COLO668 (cell line): ENCODE results near the gene PSAT1.

Source experiments
- DNase-seq: peaks from one replicate; lab custom pipeline; 2025; ENCODE audit not compliant: unreplicated experiment; lab: John Stamatoyannopoulos, UW

The PSAT1 gene

DNA sequence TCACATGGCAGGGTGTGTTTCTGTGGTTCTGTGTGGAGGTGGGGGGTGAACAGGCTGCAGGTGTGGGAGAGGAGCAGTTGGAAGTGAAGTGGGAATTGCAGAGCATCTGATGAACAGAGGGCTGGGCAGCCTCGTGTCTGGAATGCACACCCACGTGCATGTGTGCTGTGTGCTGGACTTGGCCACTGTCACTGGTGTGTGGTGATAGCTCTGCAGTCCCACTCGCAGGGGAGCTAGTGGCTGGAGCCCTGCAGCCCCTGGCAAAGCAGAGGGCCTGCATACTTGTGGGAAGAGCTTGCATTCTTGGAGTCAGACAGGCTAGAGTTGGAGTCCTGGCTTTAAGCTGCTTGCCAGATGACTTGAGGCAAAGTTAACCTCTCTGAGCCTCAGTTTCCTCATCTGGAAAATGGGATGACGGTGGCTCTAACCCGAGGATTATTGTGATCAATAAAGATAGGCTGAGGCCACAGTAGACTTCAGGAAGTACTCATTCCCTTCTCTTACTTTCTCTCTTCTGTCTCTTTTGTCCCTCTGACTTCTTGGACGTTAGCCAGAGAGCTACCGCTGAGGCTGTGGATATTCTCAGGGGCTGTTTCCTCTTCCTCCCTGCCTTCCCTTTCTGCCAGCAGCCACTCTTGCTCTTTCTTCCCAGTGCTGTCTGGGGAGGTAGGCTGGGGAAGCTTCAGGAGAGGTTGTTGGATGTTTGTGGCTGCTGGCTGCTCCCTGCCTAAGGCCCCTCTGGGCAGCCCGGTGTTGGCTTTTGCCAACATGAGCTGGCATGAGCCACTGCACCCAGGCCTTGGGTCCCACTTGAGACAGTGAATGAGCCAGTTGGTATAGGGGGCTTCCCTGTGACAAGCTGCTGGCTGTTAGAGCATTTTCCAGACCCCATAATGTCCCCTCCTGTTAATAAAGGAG, 18.3 kb downstream of the PSAT1 start:
- DNase-seq, result no peak

DNA sequence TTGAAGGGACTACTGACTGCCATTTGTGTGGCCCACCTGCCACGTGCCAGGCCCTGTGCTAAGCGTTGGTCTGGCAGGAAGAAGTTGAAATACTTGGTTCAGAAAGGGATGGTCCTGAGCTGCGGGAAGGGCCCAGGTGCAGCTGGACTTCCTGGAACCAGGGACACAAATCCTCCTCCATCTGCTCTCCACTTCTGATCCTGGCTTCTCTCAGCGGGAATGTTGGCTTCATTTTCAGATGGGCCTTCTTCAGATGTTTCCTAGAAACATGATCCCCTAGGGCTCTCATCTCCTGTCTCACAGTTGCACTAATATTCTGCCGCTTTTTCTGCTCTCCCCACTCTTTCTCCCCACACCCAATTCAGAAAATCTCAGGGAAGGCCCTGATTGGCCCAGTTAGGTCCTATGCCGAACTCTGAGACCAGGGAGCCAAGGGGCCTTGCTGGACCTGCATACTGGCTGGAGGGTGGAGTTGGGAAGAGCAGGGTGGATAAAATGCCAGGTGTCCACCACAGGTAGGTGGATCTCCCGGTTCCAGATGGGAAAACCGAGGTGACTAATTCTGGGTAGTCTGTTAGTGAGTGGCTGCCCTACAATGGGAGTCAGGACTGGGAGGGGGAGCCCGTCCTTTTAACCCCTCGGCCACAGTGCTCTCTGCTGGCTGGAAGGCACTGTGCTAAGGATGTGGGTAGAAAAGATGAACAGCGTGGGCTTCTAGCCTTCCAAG, 19.4 kb downstream of the PSAT1 start:
- no peak for DNase-seq

DNA sequence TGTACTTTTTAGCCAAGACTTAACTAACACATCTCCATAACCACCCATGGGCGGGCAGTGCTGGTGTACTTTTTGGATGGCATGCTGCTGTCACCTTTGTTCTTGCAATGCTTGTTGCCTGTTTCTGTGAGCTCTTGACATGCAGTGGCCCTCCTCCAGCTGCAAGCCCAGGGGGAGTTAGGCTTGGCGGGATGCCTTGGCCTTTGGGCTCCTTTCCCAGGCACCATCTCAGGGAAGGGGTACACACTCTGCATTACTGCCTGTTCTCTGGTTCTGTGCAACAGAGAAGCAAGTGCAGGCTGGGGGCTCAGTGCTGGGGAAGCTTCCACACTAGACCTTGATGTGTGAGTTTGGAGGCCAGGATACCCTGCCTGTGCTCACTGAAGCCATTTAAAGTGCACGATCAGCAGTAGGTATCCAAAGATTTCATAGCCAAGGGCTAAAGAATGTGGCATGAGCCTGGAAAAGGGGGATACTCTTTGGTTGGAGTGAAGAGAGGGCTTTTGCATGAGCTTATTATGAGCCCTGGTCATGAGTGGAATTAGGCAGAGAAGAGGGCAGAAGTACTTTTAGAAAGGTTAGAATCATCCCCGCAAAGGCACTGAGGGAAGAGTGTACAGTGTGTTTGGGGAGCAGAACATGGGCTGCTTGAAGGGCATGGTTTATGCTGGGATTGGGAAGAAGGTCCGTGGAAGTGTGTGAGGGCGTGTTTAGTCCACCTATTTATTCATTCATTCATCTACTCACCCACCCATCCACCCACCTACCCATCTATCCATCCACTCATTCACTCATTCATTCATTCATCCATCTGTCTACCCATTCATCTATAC, 22.5 kb downstream of the PSAT1 start:
- no peak for DNase-seq

DNA sequence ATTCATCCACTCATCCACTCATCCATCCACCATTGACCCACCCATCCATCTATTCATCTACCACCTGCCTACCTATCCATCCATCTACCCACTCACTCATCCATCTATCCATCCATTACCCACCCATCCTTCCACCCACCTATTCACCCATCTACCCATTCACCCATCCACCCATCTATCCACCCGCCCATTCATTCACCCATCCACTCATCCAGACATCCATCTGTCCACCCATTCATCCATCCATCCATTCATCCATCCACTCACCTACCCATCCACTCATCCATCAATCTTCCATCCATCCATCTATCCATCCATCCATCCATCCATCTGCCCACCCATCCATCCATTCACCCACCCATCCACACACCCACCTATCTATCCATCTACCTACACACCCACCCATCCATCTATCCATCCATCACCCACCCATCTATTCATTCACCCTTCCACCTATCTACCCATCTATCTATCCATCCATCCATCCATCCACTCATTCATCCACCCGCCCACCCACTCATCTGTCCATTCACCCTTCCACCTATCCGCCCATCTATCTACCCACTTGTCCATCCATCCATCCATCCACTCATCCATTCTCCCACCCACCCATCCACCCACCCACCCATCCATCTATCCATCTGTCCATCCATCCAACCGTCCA, 23.2 kb downstream of the PSAT1 start:
- no peak for DNase-seq

DNA sequence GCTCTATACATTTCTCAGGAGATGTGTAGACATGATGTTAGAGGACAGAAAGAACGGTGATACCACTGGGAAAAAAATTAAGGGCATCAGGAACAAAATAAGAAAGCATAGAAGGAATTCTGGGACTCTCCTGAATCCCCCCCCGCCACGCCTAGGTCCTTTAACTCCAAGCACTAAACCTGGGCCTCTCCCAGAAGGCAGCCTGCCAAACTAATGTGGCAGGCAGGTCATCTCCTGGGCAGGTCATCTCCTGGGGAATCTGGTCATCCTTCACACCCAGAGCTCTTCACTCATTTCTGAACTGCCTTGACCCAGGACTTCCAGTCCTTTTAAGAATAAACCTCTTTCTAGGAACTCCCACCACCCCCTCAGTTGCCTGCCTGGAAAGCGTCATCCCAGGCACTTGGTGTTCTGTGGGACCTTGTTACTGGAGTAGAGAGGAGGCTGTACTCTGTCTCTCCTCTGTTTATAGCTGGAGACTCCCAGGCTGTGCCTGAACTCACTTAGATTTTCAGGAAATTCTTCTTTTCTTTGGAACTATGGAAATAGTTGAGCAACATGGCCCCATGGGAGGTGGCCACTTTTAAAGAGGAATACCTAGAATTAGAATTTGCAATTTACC, 24.1 kb downstream of the PSAT1 start:
- no peak for DNase-seq

DNA sequence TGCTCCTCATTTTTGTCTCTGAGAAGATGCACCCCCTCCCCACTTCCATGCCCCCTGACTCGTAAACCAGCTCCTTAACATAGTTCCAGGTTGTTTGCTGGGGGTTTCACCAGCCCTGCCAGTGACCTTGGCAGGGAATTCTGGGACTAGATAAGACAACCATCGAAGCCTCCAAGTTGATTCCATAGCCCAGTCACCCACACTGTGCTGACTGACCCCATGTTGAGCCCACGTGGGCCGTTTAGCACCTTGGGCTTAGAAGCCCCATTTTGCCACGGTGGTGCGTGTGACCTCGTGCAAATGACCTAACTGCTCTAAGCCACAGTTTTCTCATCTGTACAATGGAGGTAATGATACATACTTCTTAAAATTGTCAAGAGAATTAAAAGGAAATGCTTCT, 24.6 kb downstream of the PSAT1 start:
- no peak for DNase-seq

DNA sequence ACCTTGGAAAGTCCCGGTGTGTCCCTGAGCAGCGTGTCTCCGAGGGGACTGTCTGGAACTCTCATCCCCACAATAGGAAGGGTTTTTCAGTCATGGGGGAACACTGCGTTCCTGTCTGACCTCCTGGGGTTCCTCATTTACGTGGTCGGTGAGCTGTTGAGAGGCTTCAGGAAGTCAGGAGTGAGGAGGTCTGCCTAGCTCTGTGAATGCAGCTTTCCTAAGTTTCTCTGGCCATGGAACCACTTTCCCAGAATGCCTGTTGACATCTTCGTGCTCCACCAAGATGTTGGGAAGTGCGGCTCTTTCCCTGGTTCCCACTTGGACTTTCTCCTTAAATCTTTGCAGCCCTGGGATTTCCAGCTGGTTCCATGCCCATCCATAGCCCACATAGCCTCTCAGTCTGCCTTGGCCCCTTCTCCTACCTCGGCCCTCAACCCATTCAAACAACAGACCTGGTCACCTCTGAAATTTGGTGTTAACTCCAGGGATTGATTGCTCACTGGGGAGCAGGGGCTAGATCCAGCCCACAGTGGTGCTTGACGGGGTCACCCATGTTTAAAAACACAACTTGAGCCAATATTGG, 27.2 kb downstream of the PSAT1 start:
- DNase-seq, result no peak

DNA sequence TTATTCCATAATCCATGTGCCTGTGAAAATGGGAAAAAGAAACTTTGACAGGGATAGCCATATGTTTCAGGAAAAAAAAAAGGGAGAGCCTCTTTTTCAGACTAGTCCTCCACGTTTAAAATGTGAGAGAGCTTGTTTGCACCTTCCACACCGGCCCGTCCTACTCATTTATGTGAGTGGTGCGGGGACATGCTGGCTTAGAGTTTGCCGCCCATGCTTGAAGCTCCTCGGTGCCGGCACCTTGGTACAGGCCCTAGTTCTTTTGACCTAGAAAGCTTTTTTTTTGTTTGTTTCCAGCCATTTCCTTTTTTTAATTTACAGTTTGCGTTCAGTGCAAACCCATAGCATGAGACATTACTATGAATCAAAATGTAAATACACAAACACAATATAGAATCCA, 27.8 kb downstream of the PSAT1 start:
- DNase-seq, result no peak

DNA sequence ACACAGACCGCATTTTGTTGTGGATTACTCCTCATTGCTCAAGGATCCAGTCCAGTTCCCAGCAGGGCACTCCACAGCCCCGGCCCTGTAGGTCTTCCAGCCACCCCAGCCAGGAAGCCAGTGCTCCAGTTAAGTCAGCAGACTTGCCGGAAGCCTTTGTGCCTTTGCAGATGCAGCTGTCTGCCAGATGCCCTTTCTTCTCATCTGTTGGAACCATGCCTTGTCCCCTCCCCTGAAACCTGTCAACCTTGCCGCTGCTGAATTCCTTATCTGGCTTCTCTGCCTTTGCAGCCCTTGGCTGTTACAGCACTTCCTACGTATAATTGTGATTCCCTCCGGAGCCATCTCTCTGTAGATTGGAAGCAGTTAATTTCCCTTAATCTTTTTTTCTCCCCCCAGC, 28.4 kb downstream of the PSAT1 start:
- no peak for DNase-seq

DNA sequence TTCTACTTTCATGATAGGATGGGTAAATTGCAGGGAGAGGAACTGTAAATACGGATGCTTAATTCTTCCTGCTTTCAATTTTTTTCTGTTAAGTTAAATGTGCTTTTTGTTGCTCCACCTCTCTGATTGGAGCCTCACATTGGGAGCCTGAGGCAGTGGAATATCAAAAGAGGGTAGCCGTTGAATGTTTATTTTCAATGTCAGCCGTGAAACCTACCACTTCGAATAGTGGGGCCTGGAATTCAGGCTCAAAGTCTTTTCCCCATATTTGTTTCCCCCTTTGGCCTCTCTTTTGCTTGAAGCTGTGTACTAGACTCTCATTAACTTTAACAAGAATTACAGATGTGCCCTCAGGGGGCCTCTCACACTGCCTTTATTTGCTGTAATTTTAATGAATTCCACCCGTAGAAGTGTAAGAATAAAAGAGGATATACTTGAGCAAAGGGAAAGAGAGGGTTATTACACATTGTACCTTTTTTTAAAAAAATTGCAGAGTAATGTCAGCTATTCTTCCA, 29.0 kb downstream of the PSAT1 start:
- DNase-seq, result no peak

DNA sequence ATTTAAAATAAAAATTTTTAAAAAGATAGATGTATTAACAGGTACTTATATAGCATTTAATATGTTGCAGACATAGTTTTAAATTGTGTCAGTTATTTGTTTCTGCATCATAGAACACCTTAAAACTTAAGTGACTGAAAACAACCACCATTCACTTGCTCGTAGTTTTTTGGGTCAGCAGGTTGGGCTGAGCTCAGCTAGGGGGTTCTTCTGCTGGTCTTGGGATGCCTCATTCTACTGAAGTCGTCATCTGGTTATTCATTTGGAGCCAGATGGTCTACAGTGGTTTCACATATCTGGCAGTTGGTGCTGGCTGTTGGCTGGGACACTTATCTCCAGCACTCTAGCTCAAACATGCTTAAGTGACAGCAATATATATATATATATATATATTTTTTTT, 29.6 kb downstream of the PSAT1 start:
- no peak for DNase-seq

DNA sequence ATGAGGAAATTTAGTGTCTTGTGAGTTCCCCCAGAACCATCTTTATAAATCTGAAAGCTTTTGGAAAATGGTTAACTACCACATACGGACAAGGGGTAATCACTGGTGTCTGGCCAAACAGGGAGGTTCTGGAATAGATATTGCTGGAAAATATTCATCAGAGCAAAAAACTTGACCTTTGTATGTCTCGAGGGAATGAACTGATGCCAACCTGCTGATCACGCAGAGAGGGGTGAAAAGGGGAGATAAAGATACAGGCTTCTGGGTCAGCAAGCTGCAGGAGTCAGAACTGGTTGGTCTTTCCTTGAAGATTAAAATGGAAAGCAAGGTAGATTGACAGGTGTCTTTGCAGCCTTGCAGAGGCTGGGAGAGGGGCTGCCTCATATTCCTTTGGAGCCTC, 35.5 kb downstream of the PSAT1 start:
- DNase-seq, result no peak

DNA sequence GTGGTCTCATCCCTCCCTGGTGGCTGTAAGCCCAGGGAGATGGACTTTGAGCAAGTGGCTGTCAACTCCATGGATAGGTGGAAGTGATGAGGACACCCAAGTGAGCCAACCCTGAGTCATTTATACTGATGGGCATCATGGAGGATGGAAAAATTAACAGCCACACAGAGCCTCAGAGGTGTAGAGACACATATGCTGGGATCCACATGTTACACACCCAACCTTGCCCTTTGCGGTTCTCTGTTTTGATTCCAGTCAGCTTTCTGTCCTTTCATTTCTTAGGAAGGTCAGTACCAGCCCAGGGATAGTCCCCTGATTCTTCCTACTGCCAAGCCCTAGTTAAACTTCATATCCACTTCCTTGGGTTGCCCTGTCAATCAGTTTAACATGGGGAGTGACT, 51.9 kb downstream of the PSAT1 start:
- no peak for DNase-seq

DNA sequence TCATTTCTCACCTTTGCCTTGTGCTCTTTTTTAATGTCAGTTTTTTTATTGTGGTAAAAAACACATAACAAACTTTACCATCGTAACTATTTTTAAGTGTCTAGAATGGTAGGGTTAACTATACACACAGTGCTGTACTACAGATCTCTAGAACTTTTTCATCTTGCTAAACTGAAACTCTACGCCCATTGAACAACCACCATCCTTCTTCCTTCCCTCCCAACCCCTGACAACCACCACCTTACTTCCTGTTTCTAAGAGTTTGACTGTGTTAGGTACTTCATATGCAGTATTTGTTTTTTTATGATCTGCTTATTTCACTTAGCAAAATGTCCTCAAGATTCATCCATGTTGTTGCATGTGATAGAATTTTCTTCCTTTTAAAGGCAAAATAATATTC, 54.9 kb downstream of the PSAT1 start:
- no peak for DNase-seq

DNA sequence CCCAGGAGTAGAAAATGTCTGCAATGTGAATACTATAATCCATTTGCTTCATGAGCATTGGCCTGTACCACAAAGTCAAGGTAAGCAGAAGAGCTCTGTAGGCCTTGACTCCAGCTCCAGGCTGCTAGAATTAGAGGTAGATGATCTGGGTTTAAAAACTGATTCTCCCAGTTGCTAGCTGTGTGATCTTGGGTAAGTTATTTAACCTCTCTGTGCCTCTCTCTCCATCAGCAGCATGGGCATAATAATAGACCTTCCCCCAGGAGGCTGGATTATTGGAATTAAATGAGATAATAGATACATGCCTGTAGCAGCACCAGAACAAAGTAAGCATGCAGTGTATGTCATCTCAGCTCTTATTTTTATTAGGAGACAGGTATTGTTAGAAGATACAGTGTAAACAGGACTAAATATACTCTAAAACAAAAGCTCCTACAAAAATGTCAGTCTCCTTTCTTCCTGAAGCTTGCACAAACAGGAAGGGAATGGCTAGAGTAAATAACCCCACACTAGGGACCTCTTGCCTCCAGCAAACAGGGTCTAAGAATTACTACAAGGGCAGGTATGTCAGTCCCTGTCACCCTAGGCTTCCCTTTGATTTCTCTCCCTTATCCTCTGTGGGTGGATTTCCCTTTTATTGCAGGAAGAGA, 57.5 kb downstream of the PSAT1 start:
- DNase-seq, result no peak

DNA sequence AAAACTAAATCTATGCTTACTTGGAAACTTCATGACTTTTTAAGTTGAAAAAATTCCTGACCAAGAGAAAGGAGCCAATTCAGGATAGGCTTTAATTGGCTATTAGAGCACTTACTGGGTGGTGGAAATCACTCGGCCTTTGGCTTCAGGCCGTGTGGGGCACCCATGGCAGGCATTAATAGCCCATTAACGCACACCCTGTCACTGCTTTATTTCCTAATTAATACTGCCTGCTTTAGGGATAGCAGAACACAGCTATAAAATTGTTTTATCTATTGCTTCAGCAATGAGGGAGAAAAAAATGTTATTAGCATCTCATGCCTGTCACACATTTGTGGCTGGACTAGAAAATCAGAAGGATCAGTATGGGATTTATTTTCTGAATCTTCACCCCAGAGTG, 58.1 kb downstream of the PSAT1 start:
- no peak for DNase-seq

DNA sequence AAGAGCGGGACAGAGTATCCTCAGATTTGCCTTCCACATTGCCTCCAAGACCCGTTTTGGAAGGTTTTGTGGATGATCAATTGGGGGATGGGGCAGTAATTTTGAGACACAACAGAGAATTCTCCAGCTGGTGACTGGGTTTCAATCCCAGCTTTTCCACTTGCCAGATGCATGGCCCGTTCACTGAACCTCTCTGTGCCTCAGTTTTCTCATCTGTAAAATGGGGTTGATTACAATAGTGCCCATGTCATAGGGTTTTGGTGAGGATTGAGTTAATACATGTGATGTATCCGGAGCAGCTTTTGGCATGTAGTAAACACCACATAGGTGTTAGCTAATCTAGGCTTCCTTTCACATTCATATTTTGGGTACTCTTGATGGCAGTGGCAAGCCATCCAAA, 59.7 kb downstream of the PSAT1 start:
- no peak for DNase-seq

DNA sequence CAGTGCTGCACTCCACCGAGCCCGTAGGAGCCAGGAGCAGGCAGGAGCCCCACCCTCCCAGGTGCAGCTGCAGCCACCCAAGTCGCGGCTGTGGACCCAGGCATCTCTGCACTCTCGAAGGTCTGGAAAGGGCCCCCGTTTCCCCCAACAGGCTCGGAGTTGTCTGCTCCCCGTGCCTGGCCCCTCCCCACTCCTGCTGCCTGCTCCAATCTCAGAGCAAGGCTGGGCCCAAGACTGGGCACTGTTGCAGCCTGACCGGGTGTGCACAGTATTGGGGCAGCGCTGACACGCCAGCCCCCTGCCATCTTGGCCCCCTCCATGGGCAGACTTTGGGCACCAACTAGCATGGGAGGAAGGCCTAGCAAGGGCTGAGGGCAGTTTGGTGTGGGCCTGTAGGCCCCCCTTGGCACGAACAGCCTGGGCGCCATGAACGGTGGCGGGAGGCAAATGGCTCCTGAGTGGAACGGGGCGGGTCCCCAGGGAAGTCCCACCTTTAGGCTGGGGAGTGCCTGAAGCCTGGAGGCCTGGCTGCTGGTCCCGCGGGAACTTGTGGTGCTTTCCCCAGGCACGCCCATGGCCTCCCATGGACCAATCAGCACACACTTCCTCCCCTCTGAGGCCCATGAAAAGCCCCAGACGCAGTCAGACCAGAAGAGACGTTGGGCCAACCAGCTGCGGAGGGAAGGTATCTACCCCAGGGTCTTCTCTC, 60.4 kb downstream of the PSAT1 start:
- no peak for DNase-seq
